ENCODE results near the gene TRIO.

Gene TRIO

DNA sequence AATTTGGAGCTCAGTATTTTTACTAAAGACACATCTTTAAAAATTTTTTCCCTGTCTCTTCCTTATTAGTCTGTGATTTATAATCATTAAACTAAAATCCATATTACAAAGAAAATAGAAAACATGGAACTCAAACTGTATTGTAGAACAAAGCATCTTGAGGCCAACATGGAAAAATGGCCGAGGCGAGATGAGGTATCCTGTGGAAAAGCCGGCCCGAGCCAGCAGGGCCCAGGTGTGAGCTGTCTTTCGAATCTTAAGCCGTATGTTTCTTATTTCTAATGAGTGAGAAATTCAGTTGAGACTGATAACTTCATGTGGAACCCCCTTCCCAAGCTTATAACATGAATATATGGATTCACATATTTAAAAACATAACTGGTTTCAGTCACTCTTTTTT, 268.1 kb downstream of the TRIO start:
- H2BK120ac ChIP-seq (ENCODE audit: low read depth, low read length) = no peak overlapping the region
- no peak overlapping the region for H2AFZ ChIP-seq (ENCODE audit: low read length)
- no peak overlapping the region for H3K23ac ChIP-seq (ENCODE audit: low read depth, low read length, poor library complexity)
- H3K14ac ChIP-seq (ENCODE audit: low read length) = no peak overlapping the region
- no peak overlapping the region for H3K27ac ChIP-seq (replicated peaks; ENCODE audit: low read length)
- H3K9ac ChIP-seq (ENCODE audit: low read depth, low read length, poor library complexity) = no peak overlapping the region
- no peak overlapping the region for H3K4ac ChIP-seq (ENCODE audit: low read length)
- WGBS, 2 donors (ENCODE audit: extremely low coverage in 2 of 2, insufficient read length in 2 of 2, insufficient replicate concordance in 1 of 2) = no CpG with 5 or more reads among the region's 6 CpGs
- H3K36me3 ChIP-seq (replicated peaks in 1 of 2; ENCODE audit: control insufficient read depth in 2 of 2, insufficient read depth in 2 of 2, low read length in 2 of 2) = peaks cover 32 to 98% of the 10 kb centered on the region in 2 donors
- H3K4me3 ChIP-seq (ENCODE audit: low read length in 2 of 2) = no peak overlapping the region
- no peak overlapping the region for H4K91ac ChIP-seq (ENCODE audit: low read depth, low read length, poor library complexity)
- H2BK12ac ChIP-seq (ENCODE audit: low read length) = no peak overlapping the region
- H3K4me1 ChIP-seq (ENCODE audit: control insufficient read depth in 2 of 2, insufficient read depth in 1 of 2, low read depth in 1 of 2, low read length in 2 of 2) = peaks cover 0 to 8% of the 10 kb centered on the region in 2 donors
- H3K79me1 ChIP-seq (ENCODE audit: low read depth, low read length) = no peaks in the 10 kb centered on the region
- H3K4me2 ChIP-seq (ENCODE audit: insufficient read depth, low read length, poor library complexity, severe bottlenecking) = no peak overlapping the region
- H3K9me3 ChIP-seq (replicated peaks in 1 of 2; ENCODE audit: control insufficient read depth in 2 of 2, insufficient read depth in 1 of 2, low read depth in 1 of 2, low read length in 2 of 2) = no peaks in the 10 kb centered on the region
- H2BK15ac ChIP-seq (ENCODE audit: low read length) = no peak overlapping the region
- H4K8ac ChIP-seq (ENCODE audit: low read depth, low read length) = no peak overlapping the region
- no peaks in the 10 kb centered on the region for H3K27me3 ChIP-seq (ENCODE audit: control insufficient read depth in 3 of 3, insufficient read depth in 3 of 3, low read depth in 1 of 3, low read length in 3 of 3)
- no peak overlapping the region for H2BK5ac ChIP-seq (ENCODE audit: low read length)
- H3K18ac ChIP-seq (ENCODE audit: low read length) = no peak overlapping the region
- DNase-seq (ENCODE audit: low spot score) = no peak
- H2AK5ac ChIP-seq (ENCODE audit: low read depth, low read length) = no peak overlapping the region

- H3K4ac ChIP-seq (ENCODE audit: low read length) = no peak overlapping the region
- DNase-seq (ENCODE audit: low spot score) = no peak
- no peaks in the 10 kb centered on the region for H3K79me1 ChIP-seq (ENCODE audit: low read depth, low read length)
- H3K36me3 ChIP-seq (replicated peaks in 1 of 2; ENCODE audit: control insufficient read depth in 2 of 2, insufficient read depth in 2 of 2, low read length in 2 of 2) = peaks cover 22 to 93% of the 10 kb centered on the region in 2 donors
- WGBS, 2 donors (ENCODE audit: extremely low coverage in 2 of 2, insufficient read length in 2 of 2, insufficient replicate concordance in 1 of 2) = no CpG with 5 or more reads among the region's 7 CpGs
- no peak overlapping the region for H3K14ac ChIP-seq (ENCODE audit: low read length)
- H3K4me2 ChIP-seq (ENCODE audit: insufficient read depth, low read length, poor library complexity, severe bottlenecking) = no peak overlapping the region
- no peak overlapping the region for H2BK15ac ChIP-seq (ENCODE audit: low read length)
- no peak overlapping the region for H3K4me3 ChIP-seq (ENCODE audit: low read length in 2 of 2)
- H3K23ac ChIP-seq (ENCODE audit: low read depth, low read length, poor library complexity) = no peak overlapping the region
- no peak overlapping the region for H3K27ac ChIP-seq (replicated peaks; ENCODE audit: low read length)
- H2BK5ac ChIP-seq (ENCODE audit: low read length) = no peak overlapping the region
- no peak overlapping the region for H4K91ac ChIP-seq (ENCODE audit: low read depth, low read length, poor library complexity)
- no peak overlapping the region for H3K9ac ChIP-seq (ENCODE audit: low read depth, low read length, poor library complexity)
- no peak overlapping the region for H2BK12ac ChIP-seq (ENCODE audit: low read length)
- H3K4me1 ChIP-seq (ENCODE audit: control insufficient read depth in 2 of 2, insufficient read depth in 1 of 2, low read depth in 1 of 2, low read length in 2 of 2) = peaks cover 1 to 21% of the 10 kb centered on the region in 2 donors
- no peaks in the 10 kb centered on the region for H3K27me3 ChIP-seq (ENCODE audit: control insufficient read depth in 3 of 3, insufficient read depth in 3 of 3, low read depth in 1 of 3, low read length in 3 of 3)
- no peak overlapping the region for H2BK120ac ChIP-seq (ENCODE audit: low read depth, low read length)
- no peak overlapping the region for H3K18ac ChIP-seq (ENCODE audit: low read length)
- no peaks in the 10 kb centered on the region for H3K9me3 ChIP-seq (replicated peaks in 1 of 2; ENCODE audit: control insufficient read depth in 2 of 2, insufficient read depth in 1 of 2, low read depth in 1 of 2, low read length in 2 of 2)
- H2AK5ac ChIP-seq (ENCODE audit: low read depth, low read length) = no peak overlapping the region
- H2AFZ ChIP-seq (ENCODE audit: low read length) = no peak overlapping the region
- no peak overlapping the region for H4K8ac ChIP-seq (ENCODE audit: low read depth, low read length)
These were observed 270.2 kb downstream of the TRIO start for GRCh38 chr5:14413331-14413750.

DNA sequence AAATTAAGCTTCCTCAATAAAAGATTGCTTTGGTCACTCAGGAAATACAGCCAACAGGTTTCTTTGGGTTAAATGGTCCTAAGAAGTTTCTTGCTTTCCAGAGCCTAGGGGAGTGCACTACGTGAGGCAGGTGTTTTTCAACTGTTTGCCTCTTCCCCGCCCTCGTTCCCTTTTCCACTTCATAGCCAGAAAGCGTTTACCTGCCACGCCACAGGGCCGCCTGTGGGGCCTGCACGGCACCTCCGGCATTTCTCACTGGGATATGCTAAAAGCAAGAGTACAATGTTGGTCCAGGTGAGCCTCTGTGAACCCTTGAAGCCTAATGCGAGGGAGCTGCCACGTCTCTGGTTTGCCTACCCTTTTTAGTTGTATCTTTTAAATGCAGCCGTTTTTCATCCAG, 270.9 kb downstream of the TRIO start:
- Histone ChIP-seq H2BK15ac (ENCODE audit: low read length) (no peak overlapping the region), H3K9ac (ENCODE audit: low read depth, low read length, poor library complexity) (no peak overlapping the region), H3K14ac (ENCODE audit: low read length) (no peak overlapping the region), H3K79me1 (ENCODE audit: low read depth, low read length) (no peaks in the 10 kb centered on the region), H3K4ac (ENCODE audit: low read length) (no peak overlapping the region), H2AK5ac (ENCODE audit: low read depth, low read length) (no peak overlapping the region), H2AFZ (ENCODE audit: low read length) (no peak overlapping the region), H3K4me2 (ENCODE audit: insufficient read depth, low read length, poor library complexity, severe bottlenecking) (no peak overlapping the region), H3K4me1 (ENCODE audit: control insufficient read depth in 2 of 2, insufficient read depth in 1 of 2, low read depth in 1 of 2, low read length in 2 of 2) (peaks cover 1 to 22% of the 10 kb centered on the region in 2 donors), H3K27ac (replicated peaks; ENCODE audit: low read length) (no peak overlapping the region), H4K8ac (ENCODE audit: low read depth, low read length) (no peak overlapping the region), H3K4me3 (ENCODE audit: low read length in 2 of 2) (no peak overlapping the region), H3K9me3 (replicated peaks in 1 of 2; ENCODE audit: control insufficient read depth in 2 of 2, insufficient read depth in 1 of 2, low read depth in 1 of 2, low read length in 2 of 2) (no peaks in the 10 kb centered on the region), H2BK12ac (ENCODE audit: low read length) (no peak overlapping the region), H2BK5ac (ENCODE audit: low read length) (no peak overlapping the region), H2BK120ac (ENCODE audit: low read depth, low read length) (no peak overlapping the region), H3K36me3 (replicated peaks in 1 of 2; ENCODE audit: control insufficient read depth in 2 of 2, insufficient read depth in 2 of 2, low read length in 2 of 2) (peaks cover 20 to 93% of the 10 kb centered on the region in 2 donors), H3K18ac (ENCODE audit: low read length) (no peak overlapping the region), H4K91ac (ENCODE audit: low read depth, low read length, poor library complexity) (no peak overlapping the region), H3K23ac (ENCODE audit: low read depth, low read length, poor library complexity) (no peak overlapping the region), H3K27me3 (ENCODE audit: control insufficient read depth in 3 of 3, insufficient read depth in 3 of 3, low read depth in 1 of 3, low read length in 3 of 3) (no peaks in the 10 kb centered on the region)
- WGBS, 2 donors (ENCODE audit: extremely low coverage in 2 of 2, insufficient read length in 2 of 2, insufficient replicate concordance in 1 of 2) = no CpG with 5 or more reads among the region's 11 CpGs
- DNase-seq (ENCODE audit: low spot score) = no peak

GRCh38 chr5:14414656-14415023, 271.5 kb downstream of the TRIO start:
- H2BK5ac ChIP-seq (ENCODE audit: low read length) = no peak overlapping the region
- no peaks in the 10 kb centered on the region for H3K27me3 ChIP-seq (ENCODE audit: control insufficient read depth in 3 of 3, insufficient read depth in 3 of 3, low read depth in 1 of 3, low read length in 3 of 3)
- H3K4me3 ChIP-seq (ENCODE audit: low read length in 2 of 2) = no peak overlapping the region
- H3K4me2 ChIP-seq (ENCODE audit: insufficient read depth, low read length, poor library complexity, severe bottlenecking) = no peak overlapping the region
- no peak overlapping the region for H2BK12ac ChIP-seq (ENCODE audit: low read length)
- H3K27ac ChIP-seq (replicated peaks; ENCODE audit: low read length) = no peak overlapping the region
- H3K18ac ChIP-seq (ENCODE audit: low read length) = no peak overlapping the region
- H3K79me1 ChIP-seq (ENCODE audit: low read depth, low read length) = no peaks in the 10 kb centered on the region
- no peak overlapping the region for H3K14ac ChIP-seq (ENCODE audit: low read length)
- H3K36me3 ChIP-seq (replicated peaks in 1 of 2; ENCODE audit: control insufficient read depth in 2 of 2, insufficient read depth in 2 of 2, low read length in 2 of 2) = peaks cover 22 to 95% of the 10 kb centered on the region in 2 donors
- no peak overlapping the region for H3K23ac ChIP-seq (ENCODE audit: low read depth, low read length, poor library complexity)
- H3K4ac ChIP-seq (ENCODE audit: low read length) = no peak overlapping the region
- no peak overlapping the region for H2BK120ac ChIP-seq (ENCODE audit: low read depth, low read length)
- H3K9ac ChIP-seq (ENCODE audit: low read depth, low read length, poor library complexity) = no peak overlapping the region
- H4K91ac ChIP-seq (ENCODE audit: low read depth, low read length, poor library complexity) = no peak overlapping the region
- H4K8ac ChIP-seq (ENCODE audit: low read depth, low read length) = no peak overlapping the region
- no peak for DNase-seq (ENCODE audit: low spot score)
- H2BK15ac ChIP-seq (ENCODE audit: low read length) = no peak overlapping the region
- no peak overlapping the region for H2AK5ac ChIP-seq (ENCODE audit: low read depth, low read length)
- no CpG with 5 or more reads among the region's 7 CpGs for WGBS, 2 donors (ENCODE audit: extremely low coverage in 2 of 2, insufficient read length in 2 of 2, insufficient replicate concordance in 1 of 2)
- peaks cover 1 to 22% of the 10 kb centered on the region in 2 donors for H3K4me1 ChIP-seq (ENCODE audit: control insufficient read depth in 2 of 2, insufficient read depth in 1 of 2, low read depth in 1 of 2, low read length in 2 of 2)
- no peak overlapping the region for H2AFZ ChIP-seq (ENCODE audit: low read length)
- H3K9me3 ChIP-seq (replicated peaks in 1 of 2; ENCODE audit: control insufficient read depth in 2 of 2, insufficient read depth in 1 of 2, low read depth in 1 of 2, low read length in 2 of 2) = no peaks in the 10 kb centered on the region

Data from neuronal stem cell (in vitro differentiated cells).